ENCODE data around the gene GCLC.

The GCLC gene

GRCh38 chr6:53523511-53524454, 21.1 kb downstream of the GCLC start:
- no peak for DNase-seq

- no peak for DNase-seq
These were observed 24.5 kb downstream of the GCLC start for GRCh38 chr6:53520320-53520928.

GRCh38 chr6:53518862-53519261, 26.0 kb downstream of the GCLC start:
- DNase-seq, result no peak

GRCh38 chr6:53517021-53517420, 27.9 kb downstream of the GCLC start:
- DNase-seq, result no peak

GRCh38 chr6:53514677-53515076, 30.2 kb downstream of the GCLC start:
- no peak for DNase-seq

GRCh38 chr6:53513519-53513966, 31.4 kb downstream of the GCLC start:
- no peak for DNase-seq

GRCh38 chr6:53513056-53513455, 31.8 kb downstream of the GCLC start:
- DNase-seq, result no peak

GRCh38 chr6:53512626-53513025, 32.3 kb downstream of the GCLC start:
- no peak for DNase-seq

GRCh38 chr6:53510746-53511145, 34.2 kb downstream of the GCLC start:
- DNase-seq, result no peak

GRCh38 chr6:53506872-53507271, 38.0 kb downstream of the GCLC start:
- DNase-seq, result no peak

- DNase-seq, result no peak
These were observed 40.4 kb downstream of the GCLC start for GRCh38 chr6:53504512-53504911.

- DNase-seq, result no peak
These were observed 41.8 kb downstream of the GCLC start for GRCh38 chr6:53503060-53503459.

- DNase-seq, result no peak
These were observed 43.5 kb downstream of the GCLC start for GRCh38 chr6:53501432-53501831.

GRCh38 chr6:53500095-53500494, 44.8 kb downstream of the GCLC start:
- DNase-seq, result no peak

- no peak for DNase-seq
These were observed 45.8 kb downstream of the GCLC start for GRCh38 chr6:53499094-53499493.

GRCh38 chr6:53498649-53499048, 46.3 kb downstream of the GCLC start:
- DNase-seq, result no peak

- DNase-seq, result no peak
These were observed 47.0 kb downstream of the GCLC start for GRCh38 chr6:53497905-53498304.

GRCh38 chr6:53496797-53497375, 48.0 kb downstream of the GCLC start:
- DNase-seq, result no peak

- DNase-seq, result no peak
These were observed 49.1 kb downstream of the GCLC start for GRCh38 chr6:53495506-53496499.

GRCh38 chr6:53494076-53494475, 50.8 kb downstream of the GCLC start:
- no peak for DNase-seq

- no peak for DNase-seq
These were observed 51.3 kb downstream of the GCLC start for GRCh38 chr6:53493635-53494025.

- no peak for DNase-seq
These were observed 51.9 kb downstream of the GCLC start for GRCh38 chr6:53492860-53493634.

Data from activated gamma-delta T cell (primary cell).